Measurements from ENCODE around the gene NHERF1. TPM values are rescaled to one million over a fixed set of nuclear protein-coding genes. Genes with fewer than 3 reads are reported as not detected.

Gene NHERF1
- total and polyA plus RNA-seq, 2 of the 8 experiments (the other 6 are each of a cell fraction or from before 2014, with no cell fraction given): 92.9 to 99.2 TPM

DNA sequence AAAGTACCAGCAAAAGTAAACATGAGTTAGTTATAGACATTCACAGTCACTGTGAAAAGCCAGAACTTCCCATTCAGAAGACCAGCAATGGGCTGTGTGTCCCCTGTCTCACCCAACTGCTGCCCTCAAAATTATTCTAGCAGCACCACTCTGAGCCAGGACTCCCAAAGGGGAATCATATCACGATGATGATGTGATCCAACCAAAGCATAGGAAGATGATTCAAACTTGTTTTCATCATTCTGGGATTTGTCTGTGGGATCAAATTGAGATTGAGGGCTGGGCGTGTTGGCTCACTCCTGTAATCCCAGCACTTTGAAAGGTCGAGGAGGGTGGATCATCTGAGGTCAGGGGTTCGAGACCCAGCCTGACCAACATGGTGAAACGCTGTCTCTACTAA lies 34.1 kb downstream of the NHERF1 start (continued):
- no peak for TF ChIP-seq POU5F1 (IDR thresholded peaks at IDR 0.05; ENCODE audit: low read depth, low read length)
- TF ChIP-seq CTBP2 (IDR thresholded peaks at IDR 0.05; ENCODE audit: borderline replicate concordance, insufficient read depth, insufficient read length, low read length): no peak

All from H1 (cell line).